H1 (cell line): ENCODE measurements around the gene HSDL2. TPM values are rescaled to one million over a fixed set of nuclear protein-coding genes. Genes with fewer than 3 reads are reported as not detected.

Source experiments
- EP300 ChIP-seq, 2 experiments: IDR thresholded peaks; 1 replicate in 1 of 2; 2 replicates in 1 of 2; pipeline ENCODE4 v1.6.1; 2011 to 2012; ENCODE audit warnings: low read depth in 2 of 2, low read length in 2 of 2, mild to moderate bottlenecking in 2 of 2, borderline replicate concordance in 1 of 2, inconsistent platforms in 1 of 2, moderate library complexity in 1 of 2
- HDAC6 ChIP-seq: IDR thresholded peaks from one replicate; pipeline ENCODE4 v1.7.1; 2012; ENCODE audit warnings: low read depth, mild to moderate bottlenecking, inconsistent platforms, low read length, moderate library complexity
- JUN ChIP-seq: IDR thresholded peaks from 2 replicates; pipeline ENCODE4 v1.6.1; 2011; ENCODE audit warnings: low read depth, mild to moderate bottlenecking, improper control_type of control experiment, low read length
- PHF8 ChIP-seq: fragments of 200-600 bp; sonication (generic); conservative IDR thresholded peaks from 2 replicates; pipeline ENCODE4 v1.7.1; 2012; ENCODE audit warnings: low read depth, mild to moderate bottlenecking, inconsistent platforms, low read length, moderate library complexity
- ZNF274 ChIP-seq: IDR thresholded peaks from 2 replicates; pipeline ENCODE4 v1.7.0; 2012; ENCODE audit warnings: low read length, borderline replicate concordance; ENCODE audit errors: extremely low read depth
- polyA plus RNA-seq, 7 experiments: library from polyadenylated mRNA; depleted of rRNA in 3 of 7; stranded (reverse) in 5 of 7; unstranded in 2 of 7; fragments of >200 nt in 5 of 7; fragments of 200-250 nt in 2 of 7; gene quantifications; 1 replicate in 5 of 7; 2 replicates in 1 of 7; 4 replicates in 1 of 7; pipeline versions ENCODE4 v1.2.1 to v1.2.3, GENCODE V29; 2011 to 2013; ENCODE audit warnings: missing spikeins in 2 of 7, mixed read lengths in 2 of 7
- total RNA-seq: library from RNA; stranded (reverse); fragmentation: NEBNext Ultra II Directional; extraction: Animal tissue kit (Norgen Biotek cat#: 25700); gene quantifications from 2 replicates; pipeline ENCODE4 v1.2.1, GENCODE V29; 2021
- TF ChIP-seq, protein P1 (sequence below), 3 experiments: IDR thresholded peaks; 1 replicate in 2 of 3; 2 replicates in 1 of 3; pipeline versions ENCODE4 v1.5.1 to v1.6.1; 2011; ENCODE audit warnings: low read length in 3 of 3, mild to moderate bottlenecking in 3 of 3, inconsistent platforms in 2 of 3, low read depth in 1 of 3, moderate library complexity in 1 of 3; ENCODE audit not compliant: insufficient read depth in 1 of 3; ENCODE audit errors: control extremely low read depth in 1 of 3

The HSDL2 gene
- total and polyA plus RNA-seq, 2 of the 8 experiments (the other 6 are each of a cell fraction or from before 2014, with no cell fraction given), result 6.6 to 15.4 TPM

DNA sequence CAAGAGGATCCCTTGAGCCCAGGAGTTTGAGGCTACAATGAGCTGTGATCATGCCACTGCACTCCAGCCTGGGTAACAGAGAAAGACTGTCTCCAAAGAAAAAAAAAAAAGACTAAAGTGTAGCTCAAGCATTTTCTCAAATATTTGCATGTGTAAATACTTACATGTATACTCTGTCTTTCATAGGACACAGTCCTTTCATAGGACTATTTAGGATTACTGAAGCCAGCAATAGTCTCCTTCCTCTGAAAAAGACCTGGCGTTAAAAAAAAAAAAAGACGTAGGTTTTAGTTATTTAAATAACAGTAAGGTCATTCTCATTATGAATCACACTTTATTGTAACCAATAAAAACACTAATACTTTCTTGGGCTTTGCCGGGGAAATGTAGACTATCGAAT is 29.9 kb downstream of the HSDL2 start (continued):
- TF ChIP-seq HDAC6 (no peak), PHF8 (no peak), ZNF274 (no peak), EP300 (IDR thresholded peaks at IDR 0.05; ENCODE audit: borderline replicate concordance in 1 of 2, low read depth in 2 of 2, low read length in 2 of 2) (no peak), JUN (no peak)
- TF ChIP-seq, protein P1, sequence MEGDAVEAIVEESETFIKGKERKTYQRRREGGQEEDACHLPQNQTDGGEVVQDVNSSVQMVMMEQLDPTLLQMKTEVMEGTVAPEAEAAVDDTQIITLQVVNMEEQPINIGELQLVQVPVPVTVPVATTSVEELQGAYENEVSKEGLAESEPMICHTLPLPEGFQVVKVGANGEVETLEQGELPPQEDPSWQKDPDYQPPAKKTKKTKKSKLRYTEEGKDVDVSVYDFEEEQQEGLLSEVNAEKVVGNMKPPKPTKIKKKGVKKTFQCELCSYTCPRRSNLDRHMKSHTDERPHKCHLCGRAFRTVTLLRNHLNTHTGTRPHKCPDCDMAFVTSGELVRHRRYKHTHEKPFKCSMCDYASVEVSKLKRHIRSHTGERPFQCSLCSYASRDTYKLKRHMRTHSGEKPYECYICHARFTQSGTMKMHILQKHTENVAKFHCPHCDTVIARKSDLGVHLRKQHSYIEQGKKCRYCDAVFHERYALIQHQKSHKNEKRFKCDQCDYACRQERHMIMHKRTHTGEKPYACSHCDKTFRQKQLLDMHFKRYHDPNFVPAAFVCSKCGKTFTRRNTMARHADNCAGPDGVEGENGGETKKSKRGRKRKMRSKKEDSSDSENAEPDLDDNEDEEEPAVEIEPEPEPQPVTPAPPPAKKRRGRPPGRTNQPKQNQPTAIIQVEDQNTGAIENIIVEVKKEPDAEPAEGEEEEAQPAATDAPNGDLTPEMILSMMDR (IDR thresholded peaks at IDR 0.05; ENCODE audit: control extremely low read depth in 1 of 3, insufficient read depth in 1 of 3, low read depth in 1 of 3, low read length in 3 of 3), result no peak
